SK-N-SH treated with all-trans-retinoic acid at 6 μM for 48 hours (cell line): Measurements from ENCODE around the gene SLC35G6.

Source experiments
- ATAC-seq: fragments of 200-7000 bp; cut with Tn5 transposase; 3 replicates; pipeline ENCODE4 v1.9.1; 2020; ENCODE audit warnings: mild to moderate bottlenecking, moderate library complexity
- GLIS3 ChIP-seq: fragments of 250-450 bp; sonication (Bioruptor Pico); IDR thresholded peaks from 2 replicates; pipeline ENCODE4 v1.5.0; 2020; ENCODE audit warnings: mild to moderate bottlenecking, moderate library complexity
- ISL1 ChIP-seq: fragments of 250-450 bp; sonication (Bioruptor Pico); IDR thresholded peaks from 2 replicates; pipeline ENCODE4 v2.1.2; 2022; ENCODE audit warnings: mild to moderate bottlenecking, moderate library complexity
- ZFP3 ChIP-seq: fragments of 250-450 bp; sonication (Bioruptor Pico); IDR thresholded peaks from 2 replicates; pipeline ENCODE4 v1.5.0; 2020; ENCODE audit warnings: mild to moderate bottlenecking, moderate library complexity
- ZNF8 ChIP-seq: fragments of 450-650 bp; formaldehyde crosslinking; IDR thresholded peaks from 2 replicates; pipeline ENCODE4 v1.5.0; 2020; ENCODE audit warnings: mild to moderate bottlenecking, moderate library complexity
- TF ChIP-seq, protein P1 (sequence below): fragments of 250-450 bp; sonication (Bioruptor Pico); IDR thresholded peaks from 2 replicates; pipeline ENCODE4 v1.8.0; 2021; ENCODE audit warnings: low read depth, mild to moderate bottlenecking, moderate library complexity, borderline replicate concordance

SLC35G6 gene

DNA sequence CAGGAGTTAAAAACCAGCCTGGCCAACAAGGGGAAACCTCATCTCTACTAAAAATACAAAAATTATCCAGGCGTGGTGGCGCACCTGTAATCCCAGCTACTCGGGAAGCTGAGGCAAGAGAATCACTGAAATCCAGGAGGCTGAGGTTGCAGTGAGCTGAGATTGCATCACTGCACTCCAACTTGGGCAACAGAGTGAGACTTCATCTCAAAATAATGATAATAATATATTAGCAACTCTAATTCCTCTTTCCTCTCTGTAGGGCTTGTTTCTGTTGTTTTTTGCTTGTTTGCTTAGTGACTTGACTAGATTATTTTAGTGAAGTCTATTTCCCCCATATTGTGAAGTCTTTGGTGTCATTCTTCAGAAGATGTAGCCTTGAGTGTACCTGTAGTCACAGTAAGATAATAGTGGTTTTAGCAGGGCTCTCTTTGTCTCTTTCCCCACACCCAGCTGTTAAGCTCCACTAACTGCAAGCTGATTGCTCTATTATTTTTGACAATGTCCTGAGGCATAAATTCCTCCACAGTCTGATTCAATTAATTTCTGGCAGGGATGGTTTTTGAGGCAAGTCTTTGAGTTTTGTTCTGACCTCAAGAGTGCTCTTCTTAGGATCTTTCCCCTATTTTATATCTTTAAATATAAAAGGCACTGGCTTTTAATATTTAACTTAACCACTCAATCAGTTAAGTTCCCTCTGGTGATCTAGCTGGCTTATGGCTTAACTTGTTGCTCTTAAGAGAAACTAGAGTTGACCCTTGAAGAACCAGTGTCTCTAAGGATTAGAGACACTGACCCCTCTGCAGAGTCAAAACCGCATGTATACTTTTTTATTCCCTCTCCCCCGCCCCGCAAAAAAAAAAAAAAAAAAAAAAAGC lies 49.0 kb downstream of the SLC35G6 start:
- ATAC-seq = no peak
- TF ChIP-seq GLIS3 (CRISPR knock-in tag) (no peak), ZNF8 (CRISPR knock-in tag) (no peak), ISL1 (no peak), ZFP3 (CRISPR knock-in tag) (no peak)
- TF ChIP-seq, protein P1, sequence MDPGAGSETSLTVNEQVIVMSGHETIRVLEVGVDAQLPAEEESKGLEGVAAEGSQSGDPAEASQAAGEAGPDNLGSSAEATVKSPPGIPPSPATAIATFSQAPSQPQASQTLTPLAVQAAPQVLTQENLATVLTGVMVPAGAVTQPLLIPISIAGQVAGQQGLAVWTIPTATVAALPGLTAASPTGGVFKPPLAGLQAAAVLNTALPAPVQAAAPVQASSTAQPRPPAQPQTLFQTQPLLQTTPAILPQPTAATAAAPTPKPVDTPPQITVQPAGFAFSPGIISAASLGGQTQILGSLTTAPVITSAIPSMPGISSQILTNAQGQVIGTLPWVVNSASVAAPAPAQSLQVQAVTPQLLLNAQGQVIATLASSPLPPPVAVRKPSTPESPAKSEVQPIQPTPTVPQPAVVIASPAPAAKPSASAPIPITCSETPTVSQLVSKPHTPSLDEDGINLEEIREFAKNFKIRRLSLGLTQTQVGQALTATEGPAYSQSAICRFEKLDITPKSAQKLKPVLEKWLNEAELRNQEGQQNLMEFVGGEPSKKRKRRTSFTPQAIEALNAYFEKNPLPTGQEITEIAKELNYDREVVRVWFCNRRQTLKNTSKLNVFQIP (CRISPR knock-in tag) = no peak
